Measurements from ENCODE around the gene ARHGEF3. TPM values are rescaled to one million over a fixed set of nuclear protein-coding genes. Genes with fewer than 3 reads are reported as not detected.

The ARHGEF3 gene
- polyA plus RNA-seq, 1 experiment = 2.1 TPM

DNA sequence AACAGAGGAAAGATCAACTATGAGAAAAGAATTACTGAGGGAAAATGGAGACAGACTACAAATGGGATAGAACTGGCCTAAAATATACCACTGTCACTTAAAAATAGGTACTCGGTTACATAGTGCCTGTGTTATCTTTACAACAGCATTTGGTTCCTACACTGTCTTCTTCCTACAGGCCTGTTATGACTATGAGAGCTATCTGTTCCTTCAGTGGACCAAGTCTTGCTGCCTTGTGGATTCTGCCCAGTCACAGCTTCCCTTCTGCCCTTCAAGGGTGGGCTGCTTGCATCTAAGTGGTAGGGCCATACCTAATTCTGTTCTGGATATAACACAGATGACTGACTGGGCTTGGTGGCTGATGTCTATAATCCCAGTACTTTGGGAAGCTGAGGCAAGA is 13.8 kb upstream of the ARHGEF3 start:
- POLR2A ChIA-PET = no interaction called here
- DNase-seq (ENCODE audit: low read depth) = no peak
- CTCF ChIA-PET = interaction anchor here (1.5 kb wide), 1 partner anchor 14 kb away, joined by 4 read pairs; the partner anchor contains the start of gene ARHGEF3
- Histone ChIP-seq H3K27me3 (ENCODE audit: control insufficient read depth, insufficient read depth, low read length) (peaks cover 3% of the 10 kb centered on the region; the same call in 1 of the 2 replicates), H3K4me3 (ENCODE audit: low read depth, low read length) (no peak overlapping the region), H3K36me3 (ENCODE audit: control insufficient read depth, insufficient read depth, low read length) (no peaks in the 10 kb centered on the region)
- no peak for TF ChIP-seq CTCF (IDR thresholded peaks at IDR 0.05; ENCODE audit: insufficient read depth, low read depth, low read length)

- CTCF ChIA-PET = interaction anchor here (1.6 kb wide), 1 partner anchor 14 kb away, joined by 6 read pairs; no protein-coding TSS in a partner anchor
- DNase-seq (ENCODE audit: low read depth) = no peak
- Histone ChIP-seq H3K27me3 (ENCODE audit: control insufficient read depth, insufficient read depth, low read length) (peaks cover 3% of the 10 kb centered on the region; the same call in 1 of the 2 replicates), H3K4me3 (ENCODE audit: low read depth, low read length) (no peak overlapping the region), H3K36me3 (ENCODE audit: control insufficient read depth, insufficient read depth, low read length) (no peaks in the 10 kb centered on the region)
- no peak for TF ChIP-seq CTCF (IDR thresholded peaks at IDR 0.05; ENCODE audit: insufficient read depth, low read depth, low read length)
- POLR2A ChIA-PET = no interaction called here
Observed at GRCh38 chr3:56813653-56813960, 11.9 kb upstream of the ARHGEF3 start.

DNA sequence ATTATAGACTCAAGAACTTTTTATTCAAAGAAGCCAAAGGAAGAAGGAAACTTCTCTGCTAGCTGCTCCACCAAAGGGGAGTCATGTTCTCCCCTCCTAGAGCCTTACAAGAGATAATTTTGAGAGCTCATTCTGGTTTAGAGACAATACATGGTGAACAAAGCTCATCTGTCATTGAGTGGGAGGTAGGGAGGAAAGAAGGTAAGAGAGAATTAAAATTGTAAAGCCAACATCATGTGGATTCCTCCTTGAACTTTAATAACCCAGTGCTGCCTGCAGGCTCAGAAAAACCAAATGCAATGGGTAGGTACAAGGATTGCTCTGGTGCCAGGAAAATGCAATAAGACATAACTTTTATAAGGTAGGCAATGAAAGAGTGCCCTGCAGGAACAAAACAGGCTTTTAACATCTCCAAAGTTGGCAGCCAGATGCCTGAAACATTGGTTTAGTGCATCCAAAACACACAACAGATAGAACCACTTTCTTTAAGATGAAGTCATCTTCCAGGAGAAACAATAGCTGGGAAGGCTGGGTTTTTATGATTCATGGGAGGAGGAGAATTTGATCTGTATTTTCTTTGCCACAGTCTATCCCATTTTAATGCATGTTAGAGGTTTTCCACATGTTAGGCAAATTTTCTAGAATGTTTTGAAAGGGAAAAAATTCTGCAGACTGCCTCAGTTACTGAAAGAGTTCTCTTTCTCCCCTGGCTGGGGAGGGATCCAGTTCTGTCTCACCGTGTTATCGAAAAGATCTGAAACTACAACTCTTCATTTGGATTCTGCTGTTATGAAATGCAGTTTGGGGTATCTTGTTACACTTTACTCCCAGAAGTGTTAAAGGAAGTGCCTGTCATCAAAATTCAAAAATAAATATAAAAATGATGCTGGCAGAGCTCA is 11.3 kb upstream of the ARHGEF3 start:
- Histone ChIP-seq H3K36me3 (ENCODE audit: control insufficient read depth, insufficient read depth, low read length) (no peaks in the 10 kb centered on the region), H3K27me3 (ENCODE audit: control insufficient read depth, insufficient read depth, low read length) (peaks cover 3% of the 10 kb centered on the region; the same call in 1 of the 2 replicates), H3K4me3 (ENCODE audit: low read depth, low read length) (no peak overlapping the region)
- ChIA-PET POLR2A (no interaction called here), CTCF (interaction anchor here (0.8 to 1.6 kb wide), 4 partner anchors 11 to 111 kb away, joined by 3 to 6 read pairs (median 4); partner anchors contain the start of gene ARHGEF3)
- no peak for TF ChIP-seq CTCF (IDR thresholded peaks at IDR 0.05; ENCODE audit: insufficient read depth, low read depth, low read length)
- DNase-seq (ENCODE audit: low read depth) = no peak

DNA sequence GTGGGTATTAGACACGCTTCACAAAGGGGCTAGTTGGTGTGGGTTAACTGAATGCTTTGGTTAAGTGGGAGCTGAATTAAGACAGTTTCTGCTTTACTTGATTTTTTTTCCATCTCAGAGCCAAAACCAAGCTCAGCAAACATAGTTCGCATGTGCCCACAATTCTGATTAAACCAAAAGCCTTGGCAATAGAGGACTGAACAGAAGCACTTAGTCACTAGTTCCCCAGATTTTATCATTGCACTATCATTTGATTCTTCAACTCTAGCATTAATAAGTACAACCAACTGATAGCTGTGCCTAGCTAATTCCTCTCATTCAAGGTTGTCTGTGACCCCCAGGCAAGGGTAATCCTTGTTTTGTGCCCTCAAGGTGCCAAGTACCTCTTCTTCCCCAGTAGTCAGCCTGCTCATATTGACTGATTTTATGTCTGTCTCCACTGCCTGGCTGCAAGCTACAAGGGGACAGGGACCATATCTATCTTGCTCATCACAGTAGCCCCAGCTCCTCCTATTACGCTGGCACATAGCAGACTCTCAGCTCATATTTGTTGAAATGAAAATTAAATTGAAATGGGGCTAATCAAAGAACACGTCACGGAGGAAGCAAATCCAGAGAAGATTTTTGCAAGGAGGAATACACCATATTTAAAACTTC is 9.9 kb upstream of the ARHGEF3 start:
- POLR2A ChIA-PET = no interaction called here
- CTCF ChIA-PET = interaction anchor here (0.9 to 1.4 kb wide), 3 partner anchors 10 to 110 kb away, joined by 3 to 4 read pairs (median 3); partner anchors contain the start of gene ARHGEF3
- Histone ChIP-seq H3K27me3 (ENCODE audit: control insufficient read depth, insufficient read depth, low read length) (peaks cover 2% of the 10 kb centered on the region; the same call in 1 of the 2 replicates), H3K4me3 (ENCODE audit: low read depth, low read length) (no peak overlapping the region), H3K36me3 (ENCODE audit: control insufficient read depth, insufficient read depth, low read length) (no peaks in the 10 kb centered on the region)
- no peak for TF ChIP-seq CTCF (IDR thresholded peaks at IDR 0.05; ENCODE audit: insufficient read depth, low read depth, low read length)
- no peak for DNase-seq (ENCODE audit: low read depth)
